Stimulated activated effector memory CD8-positive, alpha-beta T cell treated with anti-CD3 and anti-CD28 coated beads, Interleukin-12 subunit alpha, Interleukin-12 subunit beta, amount 100 ng/mL, for 72 hours (primary cell): ENCODE data around the gene CACNA1C.
A peak's percentile ranks its signal among the peaks of the same experiment; 100 is the strongest.

Experiments
- ATAC-seq: fragments of 150-1000 bp; cut with Tn5 transposase; 2 replicates; pipeline ENCODE4 v1.10.0; 2021
- DNase-seq, 2 donors: peaks; one replicate each; pipeline ENCODE4 v3.0.0; 2021 to 2022; ENCODE audit warnings: low spot score in 2 of 2
- H3K27ac Mint-ChIP-seq: one replicate; pipeline ENCODE4 v1.8.0; 2022; ENCODE audit warnings: mild to moderate bottlenecking, mixed read lengths
- H3K36me3 Mint-ChIP-seq: one replicate; pipeline ENCODE4 v1.8.0; 2022; ENCODE audit warnings: mild to moderate bottlenecking, mixed read lengths
- H3K4me1 Mint-ChIP-seq: one replicate; pipeline ENCODE4 v1.8.0; 2022; ENCODE audit warnings: mixed read lengths
- H3K4me3 Mint-ChIP-seq: one replicate; pipeline ENCODE4 v1.8.0; 2022; ENCODE audit warnings: mild to moderate bottlenecking, mixed read lengths
- H3K9me3 Mint-ChIP-seq: one replicate; pipeline ENCODE4 v1.8.0; 2022; ENCODE audit warnings: mixed read lengths

CACNA1C gene

DNA sequence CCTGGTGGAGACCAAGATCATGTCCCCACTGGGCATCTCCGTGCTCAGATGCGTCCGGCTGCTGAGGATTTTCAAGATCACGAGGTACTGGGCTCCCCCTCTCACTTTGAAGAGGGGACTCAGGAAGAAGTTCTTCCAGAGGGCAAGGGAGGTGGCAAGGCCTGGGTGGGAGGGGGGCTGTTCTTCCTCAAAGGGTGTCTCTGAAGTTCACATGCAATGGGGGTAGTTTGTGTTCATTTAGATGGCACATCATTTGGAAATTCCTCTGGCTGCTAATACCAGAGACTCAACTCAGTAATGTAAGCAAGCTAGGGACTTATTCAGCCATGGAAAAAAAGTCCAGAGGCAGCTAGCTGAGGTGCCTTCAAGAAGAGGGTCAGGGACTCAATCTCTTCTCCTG is 514.9 kb downstream of the CACNA1C start:
- ATAC-seq = no peak
- Mint-ChIP-seq H3K36me3 (no peaks in the 10 kb centered on the region), H3K4me3 (no peak overlapping the region), H3K4me1 (no peaks in the 10 kb centered on the region), H3K27ac (no peak overlapping the region), H3K9me3 (no peaks in the 10 kb centered on the region)
- DNase-seq = no peak

DNA sequence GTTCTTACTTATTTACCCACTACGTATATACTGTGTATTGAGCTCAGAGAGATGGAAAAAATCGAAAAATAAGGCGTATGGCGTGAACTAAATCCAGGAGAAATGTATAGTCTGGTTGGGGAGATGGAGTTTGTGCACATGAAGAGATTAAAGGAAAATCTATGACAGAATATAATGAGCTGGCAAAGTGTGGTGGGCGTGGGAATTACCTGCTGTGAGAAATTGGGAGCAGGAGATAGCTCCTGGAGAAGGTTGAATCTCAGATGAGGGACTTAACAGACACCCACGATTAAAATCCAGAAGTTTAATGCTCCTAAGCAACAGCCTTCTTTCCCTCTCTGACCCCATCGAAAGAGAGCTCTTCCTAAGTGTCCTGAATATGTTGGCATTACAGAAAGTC is 517.8 kb downstream of the CACNA1C start:
- no peak overlapping the region for H3K4me3 Mint-ChIP-seq

DNA sequence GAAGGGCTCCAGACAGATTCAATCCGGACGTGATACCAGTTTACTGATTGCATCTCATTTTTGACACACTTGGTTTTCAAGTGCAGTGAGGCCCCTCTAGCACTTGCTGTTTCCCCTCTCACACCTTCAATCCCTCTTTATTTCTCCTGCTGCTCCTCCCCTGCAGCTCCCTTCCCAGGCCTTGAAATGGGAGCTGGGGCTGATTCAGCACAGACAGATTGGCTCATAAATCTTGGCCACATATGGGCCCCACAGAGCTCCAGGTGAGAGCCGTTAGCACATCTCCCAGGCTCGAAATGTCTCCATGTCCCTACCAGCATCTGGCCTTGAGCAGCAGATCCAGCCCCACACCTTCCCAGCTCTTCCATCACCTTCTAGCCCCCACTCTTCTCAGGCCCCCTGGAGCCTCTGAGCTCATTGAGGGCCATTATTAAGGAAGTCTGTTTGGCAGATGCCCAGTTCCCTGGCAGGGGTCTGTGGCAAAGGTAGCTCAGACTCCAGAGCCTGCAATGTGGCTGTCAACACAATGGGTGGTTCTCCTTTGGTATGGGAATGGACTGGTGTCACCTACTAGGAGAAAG is 521.7 kb downstream of the CACNA1C start:
- no peak overlapping the region for H3K4me3 Mint-ChIP-seq
- H3K9me3 Mint-ChIP-seq = no peaks in the 10 kb centered on the region
- H3K4me1 Mint-ChIP-seq = no peaks in the 10 kb centered on the region
- ATAC-seq (no peak), DNase-seq (no peak)
- H3K27ac Mint-ChIP-seq = no peak overlapping the region
- no peaks in the 10 kb centered on the region for H3K36me3 Mint-ChIP-seq

More for the DNA sequence above, 517.8 kb downstream of the CACNA1C start:
- H3K27ac Mint-ChIP-seq = no peak overlapping the region
- H3K9me3 Mint-ChIP-seq = no peaks in the 10 kb centered on the region
- no peak for DNase-seq
- no peaks in the 10 kb centered on the region for H3K4me1 Mint-ChIP-seq
- ATAC-seq = no peak
- no peaks in the 10 kb centered on the region for H3K36me3 Mint-ChIP-seq

DNA sequence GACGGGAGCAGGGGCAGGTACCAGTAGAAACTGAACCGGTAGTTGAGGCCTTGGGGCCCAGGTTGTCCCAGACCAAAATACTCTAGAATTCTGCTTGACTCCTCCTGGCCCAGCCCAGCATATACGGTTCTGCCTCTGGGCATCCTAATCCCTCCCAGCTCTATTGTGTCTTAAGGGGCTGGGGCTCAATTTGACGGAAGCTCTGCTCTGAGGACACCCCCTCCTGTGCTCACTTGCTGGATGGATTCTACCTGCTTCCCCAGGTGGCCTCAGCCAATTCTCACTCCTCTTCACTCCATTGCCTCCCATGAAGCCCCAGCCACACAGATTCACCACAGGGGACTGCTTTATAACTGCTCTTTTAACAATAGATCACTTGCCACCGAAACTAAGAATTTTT is 522.5 kb downstream of the CACNA1C start:
- no peak overlapping the region for H3K27ac Mint-ChIP-seq

DNA sequence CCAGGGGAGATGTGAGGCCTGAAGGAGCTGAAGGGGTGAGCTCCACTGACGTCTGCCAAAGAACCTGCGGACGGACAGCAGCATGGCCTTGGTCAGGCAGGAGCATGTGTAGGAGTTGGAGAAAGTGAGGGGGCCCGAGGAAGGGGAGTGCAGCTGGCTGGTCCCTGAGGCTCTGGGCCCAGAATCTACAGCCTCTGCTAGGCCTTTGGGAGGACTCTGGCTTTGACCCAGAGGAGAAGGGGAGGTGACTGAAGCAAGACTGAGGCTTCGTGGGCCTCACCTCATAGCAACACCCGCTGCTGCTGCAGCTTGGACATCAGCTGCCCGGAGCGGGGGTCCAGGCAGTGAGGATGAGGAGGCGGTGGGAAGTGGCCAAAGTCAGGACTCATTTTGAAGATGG is 525.4 kb downstream of the CACNA1C start:
- H3K4me1 Mint-ChIP-seq = no peaks in the 10 kb centered on the region
- no peak overlapping the region for H3K27ac Mint-ChIP-seq
- H3K4me3 Mint-ChIP-seq = no peak overlapping the region
- H3K36me3 Mint-ChIP-seq = no peaks in the 10 kb centered on the region
- no peak for DNase-seq
- ATAC-seq = no peak
- H3K9me3 Mint-ChIP-seq = no peaks in the 10 kb centered on the region

More for the DNA sequence above, 522.5 kb downstream of the CACNA1C start:
- H3K4me3 Mint-ChIP-seq = no peak overlapping the region
- no peaks in the 10 kb centered on the region for H3K9me3 Mint-ChIP-seq
- DNase-seq (no peak), ATAC-seq (no peak)
- no peaks in the 10 kb centered on the region for H3K36me3 Mint-ChIP-seq
- H3K4me1 Mint-ChIP-seq = no peaks in the 10 kb centered on the region

DNA sequence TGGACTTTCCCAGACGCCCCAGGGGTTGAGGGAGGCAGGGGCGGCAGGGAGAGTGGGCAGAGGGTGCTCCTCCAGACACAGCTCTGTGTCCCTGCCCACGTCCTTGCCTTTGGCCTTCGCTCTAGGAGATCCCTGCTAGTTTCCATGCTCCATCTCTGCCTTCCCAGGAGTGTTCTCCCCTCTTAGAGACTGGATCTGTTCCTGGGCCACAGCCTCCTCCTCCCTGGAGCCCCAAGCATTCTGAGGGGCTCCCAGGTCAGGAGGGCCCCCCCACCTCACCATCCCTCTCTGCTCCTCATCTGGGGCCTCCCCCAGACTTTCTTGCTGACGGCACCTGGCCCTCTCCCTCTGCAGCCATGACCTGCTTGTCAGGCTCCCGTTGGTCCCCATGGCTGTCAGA is 526.0 kb downstream of the CACNA1C start:
- no peak for DNase-seq
- no peak for ATAC-seq
- Mint-ChIP-seq H3K36me3 (no peaks in the 10 kb centered on the region), H3K4me1 (no peaks in the 10 kb centered on the region), H3K27ac (no peak overlapping the region), H3K9me3 (no peaks in the 10 kb centered on the region), H3K4me3 (no peak overlapping the region)

DNA sequence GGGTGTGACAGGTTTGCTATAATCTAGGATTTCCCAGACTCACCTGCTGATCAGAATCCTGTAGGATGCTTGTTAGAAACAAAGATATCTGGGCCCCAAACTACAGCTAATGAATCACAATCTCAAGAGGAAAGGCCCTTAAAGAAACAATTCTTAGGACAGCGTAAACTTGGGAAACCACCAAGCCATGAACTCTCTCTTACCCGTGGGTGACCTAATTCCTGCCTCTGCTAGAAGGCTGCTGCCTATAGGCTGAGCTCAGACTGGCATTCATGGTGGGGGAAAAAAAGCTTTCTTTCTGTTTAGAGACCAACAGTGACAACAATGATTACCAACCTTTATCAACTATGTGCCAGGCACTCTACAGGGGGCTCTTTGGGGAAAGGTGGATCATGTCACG is 528.0 kb downstream of the CACNA1C start:
- H3K9me3 Mint-ChIP-seq = no peaks in the 10 kb centered on the region
- DNase-seq (no peak), ATAC-seq (peak; percentile 52)
- H3K27ac Mint-ChIP-seq = no peak overlapping the region
- H3K4me1 Mint-ChIP-seq = no peaks in the 10 kb centered on the region
- H3K4me3 Mint-ChIP-seq = no peak overlapping the region
- H3K36me3 Mint-ChIP-seq = no peaks in the 10 kb centered on the region

DNA sequence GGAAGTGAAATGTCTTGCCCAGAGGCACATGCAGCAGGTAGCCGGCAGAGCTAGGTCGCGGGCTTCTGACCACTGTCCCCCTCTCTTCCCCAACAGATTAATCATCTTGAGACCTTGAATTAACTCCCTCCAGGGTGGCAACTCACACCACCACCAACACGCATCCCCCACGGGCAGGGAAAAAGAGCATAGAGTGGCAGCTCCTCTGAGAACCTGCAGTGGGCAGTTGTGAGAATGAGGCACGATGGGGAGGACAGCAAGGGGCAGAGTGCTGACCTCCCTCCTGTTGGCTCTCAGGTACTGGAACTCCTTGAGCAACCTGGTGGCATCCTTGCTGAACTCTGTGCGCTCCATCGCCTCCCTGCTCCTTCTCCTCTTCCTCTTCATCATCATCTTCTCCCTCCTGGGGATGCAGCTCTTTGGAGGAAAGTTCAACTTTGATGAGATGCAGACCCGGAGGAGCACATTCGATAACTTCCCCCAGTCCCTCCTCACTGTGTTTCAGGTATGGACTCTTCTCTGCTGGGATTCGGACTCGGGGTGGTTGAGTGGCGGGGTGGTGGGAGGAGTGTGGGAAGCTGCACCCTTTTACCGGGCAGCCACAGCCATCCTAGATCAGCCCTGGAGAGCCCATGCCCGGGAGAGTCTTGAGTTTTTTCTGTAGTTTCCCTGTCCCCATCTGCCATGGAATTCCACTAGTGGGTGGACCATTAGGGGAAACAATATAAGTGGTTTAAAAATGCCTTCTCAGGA is 528.7 kb downstream of the CACNA1C start:
- Mint-ChIP-seq H3K9me3 (no peaks in the 10 kb centered on the region), H3K36me3 (no peaks in the 10 kb centered on the region), H3K27ac (no peak overlapping the region), H3K4me3 (no peak overlapping the region), H3K4me1 (no peaks in the 10 kb centered on the region)
- ATAC-seq = no peak
- no peak for DNase-seq

DNA sequence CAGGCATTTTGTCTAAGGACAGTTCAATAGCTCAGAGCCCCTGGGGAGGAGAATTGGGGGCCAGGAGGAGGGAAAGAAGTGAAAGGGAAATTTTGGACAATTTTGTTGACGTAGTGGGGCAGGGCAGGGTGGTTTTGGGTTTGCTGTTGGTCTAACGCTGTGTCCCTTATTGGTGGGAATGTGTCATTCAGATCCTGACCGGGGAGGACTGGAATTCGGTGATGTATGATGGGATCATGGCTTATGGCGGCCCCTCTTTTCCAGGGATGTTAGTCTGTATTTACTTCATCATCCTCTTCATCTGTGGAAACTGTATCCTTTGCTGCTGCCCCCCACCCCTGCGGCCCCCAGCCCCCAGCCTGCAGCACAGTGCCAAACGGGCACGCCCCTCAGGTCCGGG is 529.8 kb downstream of the CACNA1C start:
- Mint-ChIP-seq H3K36me3 (no peaks in the 10 kb centered on the region), H3K4me1 (no peaks in the 10 kb centered on the region), H3K9me3 (no peaks in the 10 kb centered on the region), H3K27ac (no peak overlapping the region), H3K4me3 (no peak overlapping the region)
- no peak for DNase-seq
- ATAC-seq = no peak

DNA sequence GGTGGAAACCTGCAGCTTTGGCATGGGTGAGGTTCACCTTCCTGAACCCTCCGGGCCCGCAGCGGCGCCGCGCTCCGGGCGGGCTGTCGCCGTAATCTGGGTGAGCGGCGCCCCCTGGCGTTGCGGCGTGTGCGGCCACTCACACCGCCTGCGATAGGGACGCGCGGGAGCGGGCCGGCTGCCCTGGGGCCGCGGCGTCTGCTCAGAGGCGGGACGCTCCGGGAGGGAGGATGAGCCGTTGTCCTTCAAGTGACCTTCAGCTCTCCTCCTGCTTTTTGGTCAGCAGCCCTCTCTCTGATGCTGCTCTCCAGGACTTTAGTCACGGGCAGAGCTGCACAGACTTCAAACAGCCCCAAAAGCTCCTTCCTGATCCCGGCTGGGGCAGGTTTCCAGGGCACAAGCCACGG is 530.3 kb downstream of the CACNA1C start:
- H3K4me1 Mint-ChIP-seq = no peaks in the 10 kb centered on the region
- no peaks in the 10 kb centered on the region for H3K36me3 Mint-ChIP-seq
- ATAC-seq = peak; percentile 78
- peak; percentile 42 to 78 for DNase-seq
- H3K4me3 Mint-ChIP-seq = no peak overlapping the region
- H3K9me3 Mint-ChIP-seq = no peaks in the 10 kb centered on the region
- H3K27ac Mint-ChIP-seq = no peak overlapping the region

DNA sequence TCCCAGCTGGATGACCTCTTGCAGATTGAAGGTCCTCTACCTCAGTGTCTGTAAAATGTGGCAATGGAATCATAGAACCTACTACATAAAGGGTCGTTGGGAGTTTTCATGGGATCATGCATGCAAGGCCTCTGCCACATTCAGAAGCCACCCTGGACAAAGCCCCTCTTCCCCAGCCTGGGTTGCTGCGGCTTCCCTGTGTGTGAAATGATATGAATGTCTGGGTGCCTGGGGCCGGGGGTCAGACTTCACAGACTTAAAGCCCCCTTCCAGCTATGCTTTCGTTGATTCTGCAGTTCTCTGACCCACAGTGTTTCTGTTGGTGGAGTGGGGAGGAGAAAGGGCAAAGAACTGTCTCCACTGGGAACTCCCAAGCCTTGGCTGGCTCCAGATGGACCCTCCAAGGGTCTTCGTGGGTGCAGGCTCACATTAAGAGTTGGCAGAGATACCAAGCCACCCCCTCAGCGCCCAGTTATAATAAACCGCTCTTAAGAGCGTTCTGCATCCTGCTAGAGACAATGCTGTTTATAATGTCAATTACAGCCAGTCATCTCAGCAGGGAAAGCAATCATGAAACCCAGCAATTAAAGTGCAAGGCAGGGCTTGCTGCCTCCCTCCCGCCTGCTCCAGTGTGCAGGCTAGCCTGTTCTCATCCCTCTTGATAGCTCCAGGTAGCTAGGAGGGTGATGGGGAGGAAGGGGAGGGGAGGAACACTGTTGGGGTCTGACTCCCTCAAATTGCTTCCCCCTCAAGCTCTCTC is 531.0 kb downstream of the CACNA1C start:
- Mint-ChIP-seq H3K4me3 (no peak overlapping the region), H3K9me3 (no peaks in the 10 kb centered on the region), H3K27ac (no peak overlapping the region), H3K4me1 (no peaks in the 10 kb centered on the region), H3K36me3 (no peaks in the 10 kb centered on the region)
- DNase-seq = no peak
- no peak for ATAC-seq

DNA sequence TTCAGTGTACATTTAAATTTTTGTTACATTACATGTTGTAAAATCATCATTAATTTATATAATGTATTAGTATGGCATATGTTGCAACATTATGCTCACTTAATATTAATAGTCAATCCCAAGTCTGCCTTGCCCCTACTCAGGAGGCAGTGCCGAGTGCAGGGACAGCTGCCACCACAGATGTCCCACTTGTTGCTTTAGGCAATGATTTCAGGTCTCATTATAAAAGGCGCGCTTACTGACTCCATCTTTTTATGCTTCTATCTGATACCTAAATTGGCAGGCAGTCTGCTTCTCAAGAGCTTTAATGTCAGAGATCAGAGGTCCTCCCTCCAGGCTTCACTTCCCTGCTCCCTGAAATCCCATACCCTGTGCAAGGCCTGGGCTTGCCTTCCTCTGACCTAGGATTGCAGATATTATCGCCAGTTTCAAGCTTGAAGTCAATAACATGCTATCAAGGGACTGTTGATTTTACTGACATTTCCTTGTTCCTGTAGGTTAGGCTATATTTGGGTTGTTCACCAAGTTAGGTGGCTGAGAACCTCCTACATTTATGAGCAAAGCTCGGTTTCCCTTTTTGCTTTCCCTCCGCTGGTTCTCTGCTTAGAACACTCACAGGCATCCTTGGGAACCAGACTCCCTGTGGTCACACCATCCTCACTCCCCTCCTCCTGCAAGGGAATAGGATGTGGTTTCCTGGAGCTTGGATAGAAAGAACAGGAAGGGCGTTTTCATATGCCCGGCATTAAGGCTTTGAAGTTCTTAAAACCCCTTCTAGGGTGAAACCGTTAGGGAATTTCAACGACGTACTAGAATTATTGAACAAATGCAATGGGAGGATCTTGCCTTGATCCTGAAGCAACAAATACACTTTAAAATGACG is 533.6 kb downstream of the CACNA1C start:
- no peaks in the 10 kb centered on the region for H3K9me3 Mint-ChIP-seq
- ATAC-seq (no peak), DNase-seq (no peak)
- H3K36me3 Mint-ChIP-seq = no peaks in the 10 kb centered on the region
- no peaks in the 10 kb centered on the region for H3K4me1 Mint-ChIP-seq
- H3K4me3 Mint-ChIP-seq = no peak overlapping the region
- no peak overlapping the region for H3K27ac Mint-ChIP-seq

DNA sequence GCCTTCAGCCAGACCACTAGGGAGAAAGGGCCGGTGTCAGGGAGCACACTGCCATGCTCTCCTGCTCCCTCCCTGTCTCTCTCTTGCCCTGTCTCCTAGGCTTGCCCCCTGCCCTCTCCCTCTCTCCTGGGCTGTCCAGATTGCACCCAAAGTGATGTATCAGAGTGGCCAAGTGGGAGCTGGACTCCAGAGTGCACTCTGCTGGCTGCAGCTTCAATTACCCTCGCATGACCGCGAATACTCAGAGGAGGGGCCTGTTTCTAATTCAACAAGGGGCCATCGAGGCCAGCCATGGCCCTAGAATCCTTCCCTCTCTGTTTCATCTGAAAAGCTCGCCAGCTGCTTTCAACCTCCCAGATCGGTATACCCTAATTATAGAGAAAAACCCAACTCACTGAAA is 535.6 kb downstream of the CACNA1C start:
- Mint-ChIP-seq H3K9me3 (no peaks in the 10 kb centered on the region), H3K36me3 (no peaks in the 10 kb centered on the region), H3K27ac (no peak overlapping the region), H3K4me3 (no peak overlapping the region), H3K4me1 (no peaks in the 10 kb centered on the region)
- ATAC-seq (no peak), DNase-seq (no peak)

DNA sequence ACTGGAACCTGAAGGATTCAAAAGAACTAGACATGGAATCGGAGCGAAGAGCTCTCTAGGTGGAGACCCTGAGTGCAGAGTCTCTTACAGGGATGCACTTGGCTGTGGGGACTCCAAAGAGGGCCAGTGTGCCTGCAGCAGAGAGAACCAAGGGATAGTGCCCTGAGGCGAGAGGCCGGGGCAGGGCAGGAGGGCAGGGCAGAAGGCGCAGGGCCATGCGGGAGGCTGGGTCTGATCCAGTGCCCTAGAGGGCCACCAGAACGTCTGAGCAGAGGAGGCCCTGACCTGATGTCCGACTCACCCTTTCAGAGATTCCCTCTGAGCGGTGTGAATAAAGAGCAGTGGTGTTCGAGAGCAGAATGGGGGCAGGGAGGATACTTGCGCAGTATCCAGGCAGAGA is 536.6 kb downstream of the CACNA1C start:
- H3K27ac Mint-ChIP-seq = no peak overlapping the region
- DNase-seq (no peak), ATAC-seq (no peak)
- no peaks in the 10 kb centered on the region for H3K4me1 Mint-ChIP-seq
- H3K4me3 Mint-ChIP-seq = no peak overlapping the region
- peaks cover 3% of the 10 kb centered on the region for H3K9me3 Mint-ChIP-seq
- H3K36me3 Mint-ChIP-seq = no peaks in the 10 kb centered on the region

DNA sequence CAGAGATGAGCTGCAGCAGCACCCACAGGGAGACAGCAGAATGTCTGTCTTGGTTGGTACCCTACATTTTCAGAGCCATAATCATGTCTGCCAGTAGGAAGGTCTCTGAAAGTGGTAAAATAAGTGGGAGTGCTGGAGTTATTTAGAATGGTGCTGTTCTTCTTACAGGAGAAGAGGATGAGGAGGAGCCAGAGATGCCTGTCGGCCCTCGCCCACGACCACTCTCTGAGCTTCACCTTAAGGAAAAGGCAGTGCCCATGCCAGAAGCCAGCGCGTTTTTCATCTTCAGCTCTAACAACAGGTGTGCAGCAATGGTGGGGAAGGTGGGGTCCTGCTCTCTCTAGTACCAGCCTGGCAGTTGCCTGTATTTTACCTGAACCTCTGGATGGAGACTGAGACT is 540.3 kb downstream of the CACNA1C start:
- Mint-ChIP-seq H3K9me3 (peaks cover 4% of the 10 kb centered on the region), H3K4me3 (no peak overlapping the region), H3K27ac (no peak overlapping the region), H3K36me3 (no peaks in the 10 kb centered on the region), H3K4me1 (no peaks in the 10 kb centered on the region)
- no peak for ATAC-seq
- no peak for DNase-seq
